ENCODE results near the gene PAPSS1. TPM values are rescaled to one million over a fixed set of nuclear protein-coding genes. Genes with fewer than 3 reads are reported as not detected.
A peak's percentile ranks its signal among the peaks of the same experiment; 100 is the strongest.

Gene PAPSS1
- total and polyA plus RNA-seq, 9 of the 15 experiments (the other 6 are each of a cell fraction or from before 2014, with no cell fraction given), result 21.1 to 53.9 (median 41.9) TPM

DNA sequence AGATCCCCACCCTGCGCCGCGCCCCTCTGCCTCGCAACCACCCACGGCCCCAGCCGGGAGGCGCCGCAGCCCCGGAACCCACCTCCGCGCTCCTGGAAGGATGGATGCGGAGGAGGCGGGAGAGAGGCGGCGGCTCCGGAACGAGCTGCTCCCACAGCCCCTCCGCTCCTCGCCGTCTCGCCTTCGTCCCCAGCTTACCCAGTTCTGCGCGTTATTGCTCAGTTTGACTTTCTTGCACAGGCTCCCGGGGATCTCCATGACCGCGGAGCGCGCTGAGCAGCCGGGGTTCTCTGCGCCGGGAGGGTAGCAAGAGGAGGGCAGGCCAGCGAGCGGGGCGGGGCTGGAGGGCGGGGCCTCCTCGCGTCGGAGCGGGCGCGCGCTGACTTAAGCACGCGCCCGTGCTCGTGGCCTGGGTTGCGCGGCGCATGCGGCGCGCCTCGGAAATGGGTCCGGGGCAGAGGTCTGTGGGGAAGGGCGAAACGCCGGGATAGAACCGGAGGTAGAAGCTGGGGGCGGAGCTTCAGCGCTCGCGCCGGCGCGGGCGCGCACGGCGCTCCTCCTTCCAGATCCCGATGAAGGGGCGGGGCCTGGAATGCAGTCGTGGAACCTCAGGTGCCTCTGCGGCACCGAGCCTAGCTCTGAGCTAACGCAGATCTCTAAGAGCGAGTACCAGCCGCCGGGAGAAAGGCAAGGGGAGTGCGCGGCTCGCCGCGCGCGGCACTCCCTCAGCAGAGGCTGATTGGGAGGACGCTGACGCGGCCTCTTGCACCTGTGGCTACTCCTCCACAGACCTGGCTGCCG is at the start of gene PAPSS1 (continued):
- TF ChIP-seq, protein P1, sequence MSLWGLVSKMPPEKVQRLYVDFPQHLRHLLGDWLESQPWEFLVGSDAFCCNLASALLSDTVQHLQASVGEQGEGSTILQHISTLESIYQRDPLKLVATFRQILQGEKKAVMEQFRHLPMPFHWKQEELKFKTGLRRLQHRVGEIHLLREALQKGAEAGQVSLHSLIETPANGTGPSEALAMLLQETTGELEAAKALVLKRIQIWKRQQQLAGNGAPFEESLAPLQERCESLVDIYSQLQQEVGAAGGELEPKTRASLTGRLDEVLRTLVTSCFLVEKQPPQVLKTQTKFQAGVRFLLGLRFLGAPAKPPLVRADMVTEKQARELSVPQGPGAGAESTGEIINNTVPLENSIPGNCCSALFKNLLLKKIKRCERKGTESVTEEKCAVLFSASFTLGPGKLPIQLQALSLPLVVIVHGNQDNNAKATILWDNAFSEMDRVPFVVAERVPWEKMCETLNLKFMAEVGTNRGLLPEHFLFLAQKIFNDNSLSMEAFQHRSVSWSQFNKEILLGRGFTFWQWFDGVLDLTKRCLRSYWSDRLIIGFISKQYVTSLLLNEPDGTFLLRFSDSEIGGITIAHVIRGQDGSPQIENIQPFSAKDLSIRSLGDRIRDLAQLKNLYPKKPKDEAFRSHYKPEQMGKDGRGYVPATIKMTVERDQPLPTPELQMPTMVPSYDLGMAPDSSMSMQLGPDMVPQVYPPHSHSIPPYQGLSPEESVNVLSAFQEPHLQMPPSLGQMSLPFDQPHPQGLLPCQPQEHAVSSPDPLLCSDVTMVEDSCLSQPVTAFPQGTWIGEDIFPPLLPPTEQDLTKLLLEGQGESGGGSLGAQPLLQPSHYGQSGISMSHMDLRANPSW (CRISPR knock-in tag; IDR thresholded peaks at IDR 0.05), result no peak
- no peak for TF ChIP-seq ZNF398 (CRISPR knock-in tag; IDR thresholded peaks at IDR 0.05)
- TF ChIP-seq L3MBTL2 (IDR thresholded peaks at IDR 0.05), result peak; percentile 64
- TF ChIP-seq AFF1 (IDR thresholded peaks at IDR 0.05; ENCODE audit: low read depth in 1 of 2, partially characterized antibody in 2 of 2), result no peak
- peak; percentile 62 for TF ChIP-seq EP400 (IDR thresholded peaks at IDR 0.05)
- TF ChIP-seq, protein P2, sequence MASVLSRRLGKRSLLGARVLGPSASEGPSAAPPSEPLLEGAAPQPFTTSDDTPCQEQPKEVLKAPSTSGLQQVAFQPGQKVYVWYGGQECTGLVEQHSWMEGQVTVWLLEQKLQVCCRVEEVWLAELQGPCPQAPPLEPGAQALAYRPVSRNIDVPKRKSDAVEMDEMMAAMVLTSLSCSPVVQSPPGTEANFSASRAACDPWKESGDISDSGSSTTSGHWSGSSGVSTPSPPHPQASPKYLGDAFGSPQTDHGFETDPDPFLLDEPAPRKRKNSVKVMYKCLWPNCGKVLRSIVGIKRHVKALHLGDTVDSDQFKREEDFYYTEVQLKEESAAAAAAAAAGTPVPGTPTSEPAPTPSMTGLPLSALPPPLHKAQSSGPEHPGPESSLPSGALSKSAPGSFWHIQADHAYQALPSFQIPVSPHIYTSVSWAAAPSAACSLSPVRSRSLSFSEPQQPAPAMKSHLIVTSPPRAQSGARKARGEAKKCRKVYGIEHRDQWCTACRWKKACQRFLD (CRISPR knock-in tag; IDR thresholded peaks at IDR 0.05), result peak; percentile 49; the same call in 1 of the 2 replicates
- TF ChIP-seq, protein P3, sequence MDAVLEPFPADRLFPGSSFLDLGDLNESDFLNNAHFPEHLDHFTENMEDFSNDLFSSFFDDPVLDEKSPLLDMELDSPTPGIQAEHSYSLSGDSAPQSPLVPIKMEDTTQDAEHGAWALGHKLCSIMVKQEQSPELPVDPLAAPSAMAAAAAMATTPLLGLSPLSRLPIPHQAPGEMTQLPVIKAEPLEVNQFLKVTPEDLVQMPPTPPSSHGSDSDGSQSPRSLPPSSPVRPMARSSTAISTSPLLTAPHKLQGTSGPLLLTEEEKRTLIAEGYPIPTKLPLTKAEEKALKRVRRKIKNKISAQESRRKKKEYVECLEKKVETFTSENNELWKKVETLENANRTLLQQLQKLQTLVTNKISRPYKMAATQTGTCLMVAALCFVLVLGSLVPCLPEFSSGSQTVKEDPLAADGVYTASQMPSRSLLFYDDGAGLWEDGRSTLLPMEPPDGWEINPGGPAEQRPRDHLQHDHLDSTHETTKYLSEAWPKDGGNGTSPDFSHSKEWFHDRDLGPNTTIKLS (IDR thresholded peaks at IDR 0.05; ENCODE audit: borderline replicate concordance, low read depth), result peak; percentile 79
- TF ChIP-seq SMARCE1 (IDR thresholded peaks at IDR 0.05), result no peak
- TF ChIP-seq EHMT2 (IDR thresholded peaks at IDR 0.05), result no peak
- peak; percentile 66; the same call in 1 of the 2 replicates for TF ChIP-seq TEAD2 (tag; IDR thresholded peaks at IDR 0.05)
- TF ChIP-seq RFX5 (IDR thresholded peaks at IDR 0.05; ENCODE audit: low read depth, low read length), result no peak
- TF ChIP-seq XRCC5 (IDR thresholded peaks at IDR 0.05; ENCODE audit: low read depth, low read length), result 0 out of 2 replicates have a peak, but pooled peaks have one; percentile 11
- peak; percentile 85 for TF ChIP-seq CTBP1 (IDR thresholded peaks at IDR 0.05; ENCODE audit: borderline replicate concordance)
- TF ChIP-seq SP1 (CRISPR knock-in tag; IDR thresholded peaks at IDR 0.05), result peak; percentile 57; the same call in 1 of the 2 replicates

All from K562 (cell line).